ENCODE data around the gene SUPT5H. TPM values are rescaled to one million over a fixed set of nuclear protein-coding genes. Genes with fewer than 3 reads are reported as not detected.

The SUPT5H gene
- 115 and 126 TPM in 2 replicates for total RNA-seq

GRCh38 chr19:39445196-39446111 is at the start of gene SUPT5H:
SUPT5H (plus strand) TSS chr19:39445582; CDS start chr19:39445891, 309 bp downstream.
- TF ChIP-seq CTCF (conservative IDR thresholded peaks at IDR 0.05; ENCODE audit: low read depth, low read length): no peak
- peak; percentile 61 for DNase-seq (ENCODE audit: low read depth)
- H3K4me3 ChIP-seq (ENCODE audit: low read depth, low read length): peak within 1 kb of the TSS; percentile 100

- TF ChIP-seq CTCF (conservative IDR thresholded peaks at IDR 0.05; ENCODE audit: low read depth, low read length): peak; percentile 96
- no peak for DNase-seq (ENCODE audit: low read depth)
- H3K4me3 ChIP-seq (ENCODE audit: low read depth, low read length): no peak overlapping the region
These were observed 47.8 kb upstream of the SUPT5H start for GRCh38 chr19:39397360-39398296.

DNA sequence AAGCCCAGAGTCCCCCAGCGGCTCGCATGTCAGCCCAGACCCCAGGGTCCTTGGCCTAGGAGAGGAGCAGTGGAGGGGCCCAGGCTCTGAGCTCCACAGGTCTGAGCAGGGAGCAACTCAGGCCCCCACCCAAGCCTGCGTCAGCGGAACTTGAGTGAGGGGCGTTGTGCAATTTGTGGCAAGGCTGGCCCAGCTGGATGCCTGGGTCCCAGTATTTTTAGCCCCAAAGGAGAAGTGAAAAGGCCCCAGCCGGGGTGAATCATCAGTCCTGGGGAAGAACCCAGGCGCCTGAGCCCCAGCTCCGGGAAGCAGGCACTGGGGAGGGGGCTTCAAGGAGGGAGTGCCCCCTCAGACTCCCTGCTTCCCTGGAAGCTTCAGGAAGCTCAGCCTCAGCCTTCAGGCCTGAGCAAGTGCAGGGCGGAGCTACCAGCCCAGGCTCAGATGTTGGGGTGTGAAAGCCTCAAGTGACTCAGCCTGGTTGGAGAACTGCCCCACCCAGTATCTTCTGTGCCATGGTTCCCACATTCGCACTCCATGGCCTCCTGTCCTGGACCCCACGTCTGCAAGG is 47.0 kb upstream of the SUPT5H start:
- no peak for TF ChIP-seq CTCF (conservative IDR thresholded peaks at IDR 0.05; ENCODE audit: low read depth, low read length)
- no peak for DNase-seq (ENCODE audit: low read depth)
- H3K4me3 ChIP-seq (ENCODE audit: low read depth, low read length): no peak overlapping the region

- DNase-seq (ENCODE audit: low read depth): no peak
- TF ChIP-seq CTCF (conservative IDR thresholded peaks at IDR 0.05; ENCODE audit: low read depth, low read length): no peak
- H3K4me3 ChIP-seq (ENCODE audit: low read depth, low read length): no peak overlapping the region
These were observed 45.7 kb upstream of the SUPT5H start for GRCh38 chr19:39399668-39400050.

GRCh38 chr19:39400061-39400460 is 45.3 kb upstream of the SUPT5H start:
- no peak overlapping the region for H3K4me3 ChIP-seq (ENCODE audit: low read depth, low read length)
- DNase-seq (ENCODE audit: low read depth): no peak
- TF ChIP-seq CTCF (conservative IDR thresholded peaks at IDR 0.05; ENCODE audit: low read depth, low read length): no peak

DNA sequence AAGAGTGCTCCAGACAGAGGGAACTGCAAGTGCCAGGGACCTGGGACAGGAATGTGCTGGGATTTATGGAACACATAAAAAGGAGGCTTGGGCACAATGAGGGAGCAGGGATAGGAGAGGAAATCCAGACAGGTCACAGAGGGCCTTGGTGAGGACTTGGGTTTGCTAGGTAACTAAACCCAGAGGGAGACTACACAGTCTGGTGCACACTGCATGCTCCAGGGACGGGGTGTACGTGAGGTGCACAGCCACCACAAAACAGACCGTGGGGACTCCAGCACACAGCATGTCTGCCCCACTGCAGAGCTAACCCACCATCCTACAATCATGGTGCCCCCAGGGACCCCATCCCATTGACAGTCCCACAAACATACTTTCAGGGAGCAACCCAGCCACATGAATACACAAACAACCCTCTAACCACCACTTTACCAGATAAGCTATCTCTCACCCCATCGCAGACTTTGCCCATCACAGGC is 44.3 kb upstream of the SUPT5H start:
- no peak for TF ChIP-seq CTCF (conservative IDR thresholded peaks at IDR 0.05; ENCODE audit: low read depth, low read length)
- no peak for DNase-seq (ENCODE audit: low read depth)
- H3K4me3 ChIP-seq (ENCODE audit: low read depth, low read length): no peak overlapping the region
